Measurements from ENCODE around the gene SHISA6.

Gene SHISA6

GRCh38 chr17:11384131-11384530 lies 143.1 kb downstream of the SHISA6 start:
- TF ChIP-seq CTCF (IDR thresholded peaks at IDR 0.05; ENCODE audit: insufficient read depth, low read length, poor library complexity, severe bottlenecking) = no peak
- TF ChIP-seq EZH2phosphoT487 (conservative IDR thresholded peaks at IDR 0.05; ENCODE audit: low read length) = no peak

GRCh38 chr17:11387610-11388009 lies 146.6 kb downstream of the SHISA6 start:
- H3K9ac ChIP-seq (ENCODE audit: low read length) = no peak overlapping the region
- no peak overlapping the region for H3K4me2 ChIP-seq (ENCODE audit: low read depth, low read length, poor library complexity, severe bottlenecking)
- no peaks in the 10 kb centered on the region for H3K9me3 ChIP-seq (ENCODE audit: insufficient read depth, low read length)
- H3K9me2 ChIP-seq (replicated peaks; ENCODE audit: insufficient read depth, low read length) = no peaks in the 10 kb centered on the region
- no peak overlapping the region for H2AFZ ChIP-seq (ENCODE audit: low read depth, low read length, severe bottlenecking)
- H3F3A ChIP-seq (ENCODE audit: insufficient read depth) = no peaks in the 10 kb centered on the region
- no peaks in the 10 kb centered on the region for H3K79me2 ChIP-seq (ENCODE audit: insufficient read depth, low read length)
- H4K20me1 ChIP-seq (ENCODE audit: low read depth, low read length) = no peaks in the 10 kb centered on the region
- no peaks in the 10 kb centered on the region for H3K27me3 ChIP-seq (ENCODE audit: low read length)
- TF ChIP-seq CTCF (IDR thresholded peaks at IDR 0.05; ENCODE audit: insufficient read depth, low read length, poor library complexity, severe bottlenecking) (no peak), EZH2phosphoT487 (conservative IDR thresholded peaks at IDR 0.05; ENCODE audit: low read length) (no peak)
- no peak overlapping the region for H3K4me3 ChIP-seq (ENCODE audit: insufficient read depth, low read length, poor library complexity, severe bottlenecking)
- no peaks in the 10 kb centered on the region for H3K36me3 ChIP-seq (ENCODE audit: low read length)
- no peak overlapping the region for H3K27ac ChIP-seq (ENCODE audit: low read depth, low read length)

More at GRCh38 chr17:11384131-11384530, 143.1 kb downstream of the SHISA6 start:
- no peaks in the 10 kb centered on the region for H4K20me1 ChIP-seq (ENCODE audit: low read depth, low read length)
- no peaks in the 10 kb centered on the region for H3K36me3 ChIP-seq (ENCODE audit: low read length)
- no peak overlapping the region for H2AFZ ChIP-seq (ENCODE audit: low read depth, low read length, severe bottlenecking)
- H3K9me2 ChIP-seq (replicated peaks; ENCODE audit: insufficient read depth, low read length) = no peaks in the 10 kb centered on the region
- no peaks in the 10 kb centered on the region for H3K9me3 ChIP-seq (ENCODE audit: insufficient read depth, low read length)
- H3K79me2 ChIP-seq (ENCODE audit: insufficient read depth, low read length) = no peaks in the 10 kb centered on the region
- H3K27me3 ChIP-seq (ENCODE audit: low read length) = no peaks in the 10 kb centered on the region
- no peak overlapping the region for H3K9ac ChIP-seq (ENCODE audit: low read length)
- H3F3A ChIP-seq (ENCODE audit: insufficient read depth) = no peaks in the 10 kb centered on the region
- H3K27ac ChIP-seq (ENCODE audit: low read depth, low read length) = no peak overlapping the region
- H3K4me2 ChIP-seq (ENCODE audit: low read depth, low read length, poor library complexity, severe bottlenecking) = no peak overlapping the region
- H3K4me3 ChIP-seq (ENCODE audit: insufficient read depth, low read length, poor library complexity, severe bottlenecking) = no peak overlapping the region

GRCh38 chr17:11388054-11388453 lies 147.0 kb downstream of the SHISA6 start:
- Histone ChIP-seq H3K4me3 (ENCODE audit: insufficient read depth, low read length, poor library complexity, severe bottlenecking) (no peak overlapping the region), H4K20me1 (ENCODE audit: low read depth, low read length) (no peaks in the 10 kb centered on the region), H3K27ac (ENCODE audit: low read depth, low read length) (no peak overlapping the region), H3K9me3 (ENCODE audit: insufficient read depth, low read length) (no peaks in the 10 kb centered on the region), H3K79me2 (ENCODE audit: insufficient read depth, low read length) (no peaks in the 10 kb centered on the region), H3K36me3 (ENCODE audit: low read length) (no peaks in the 10 kb centered on the region), H2AFZ (ENCODE audit: low read depth, low read length, severe bottlenecking) (no peak overlapping the region), H3K27me3 (ENCODE audit: low read length) (no peaks in the 10 kb centered on the region), H3K9me2 (replicated peaks; ENCODE audit: insufficient read depth, low read length) (no peaks in the 10 kb centered on the region), H3K9ac (ENCODE audit: low read length) (no peak overlapping the region), H3K4me2 (ENCODE audit: low read depth, low read length, poor library complexity, severe bottlenecking) (no peak overlapping the region), H3F3A (ENCODE audit: insufficient read depth) (no peaks in the 10 kb centered on the region)
- TF ChIP-seq CTCF (IDR thresholded peaks at IDR 0.05; ENCODE audit: insufficient read depth, low read length, poor library complexity, severe bottlenecking) (no peak), EZH2phosphoT487 (conservative IDR thresholded peaks at IDR 0.05; ENCODE audit: low read length) (no peak)

All from SU-DHL-6 (cell line).